Activated naive CD4-positive, alpha-beta T cell treated with anti-CD3 and anti-CD28 coated beads, Interleukin-2, amount 50 U/mL, for 72 hours (primary cell): ENCODE data around the gene KBTBD3. TPM values are rescaled to one million over a fixed set of nuclear protein-coding genes. Genes with fewer than 3 reads are reported as not detected.
A peak's percentile ranks its signal among the peaks of the same experiment; 100 is the strongest.
"Not testable (repeated sequence)": the region's sequence is repeated elsewhere in the genome, so short reads cannot be mapped to it uniquely, and the experiment has no call there.

Experiments used
- ATAC-seq, 2 donors: fragments of 150-1000 bp; cut with Tn5 transposase; 2 replicates each; pipeline ENCODE4 v1.10.0; 2021; ENCODE audit warnings: mild to moderate bottlenecking in 2 of 2, moderate library complexity in 2 of 2
- DNase-seq, 2 donors: peaks; one replicate each; pipeline ENCODE4 v3.0.0; 2021 to 2022; ENCODE audit warnings: low spot score in 2 of 2
- H3K27ac Mint-ChIP-seq, 2 donors: one replicate each; pipeline ENCODE4 v1.8.0; 2022; ENCODE audit warnings: mild to moderate bottlenecking in 2 of 2, mixed read lengths in 2 of 2
- H3K36me3 Mint-ChIP-seq, 2 donors: one replicate each; pipeline ENCODE4 v1.8.0; 2022; ENCODE audit warnings: mixed read lengths in 2 of 2
- H3K9me3 Mint-ChIP-seq, 2 donors: one replicate each; pipeline ENCODE4 v1.8.0; 2022; ENCODE audit warnings: mixed read lengths in 2 of 2
- total RNA-seq, 2 donors: library from RNA; stranded (reverse); gene quantifications; one replicate each; pipeline ENCODE4 v1.2.3, GENCODE V29; 2022

KBTBD3 gene
- total RNA-seq, 2 donors from 2014 or later: 8.5 to 13.0 TPM

- Mint-ChIP-seq H3K36me3 (peaks cover 16 to 26% of the 10 kb centered on the region in 2 donors), H3K27ac (peak overlapping the region; percentile 90 to 94), H3K9me3 (no peaks in the 10 kb centered on the region)
- ATAC-seq: no peak
- DNase-seq: no peak
Measured at GRCh38 chr11:106076171-106076918, 802 bp downstream of the KBTBD3 start.

- Mint-ChIP-seq H3K36me3 (peaks cover 14 to 15% of the 10 kb centered on the region in 2 donors), H3K27ac (no peak overlapping the region), H3K9me3 (no peaks in the 10 kb centered on the region)
- DNase-seq (no peak), ATAC-seq (no peak)
Measured at GRCh38 chr11:106072804-106073203, 4.3 kb downstream of the KBTBD3 start.

- no peaks in the 10 kb centered on the region for H3K9me3 Mint-ChIP-seq
- DNase-seq (no peak), ATAC-seq (no peak)
- H3K27ac Mint-ChIP-seq: no peak overlapping the region
- H3K36me3 Mint-ChIP-seq: peaks cover 5 to 6% of the 10 kb centered on the region in 2 donors
Measured at GRCh38 chr11:106070606-106071005, 6.5 kb downstream of the KBTBD3 start.

GRCh38 chr11:106063009-106063408 lies 14.1 kb downstream of the KBTBD3 start:
- no peak for DNase-seq
- H3K9me3 Mint-ChIP-seq: no peaks in the 10 kb centered on the region
- peaks cover 0 to 3% of the 10 kb centered on the region in 2 donors for H3K36me3 Mint-ChIP-seq
- no peak overlapping the region for H3K27ac Mint-ChIP-seq
- peak in 1 of 2 donors; percentile 62 for ATAC-seq

- Mint-ChIP-seq H3K36me3 (no peaks in the 10 kb centered on the region), H3K9me3 (no peaks in the 10 kb centered on the region), H3K27ac (no peak overlapping the region)
- peak; percentile 29 to 85 for ATAC-seq
- no peak for DNase-seq
Measured at GRCh38 chr11:106061954-106062949, 14.9 kb downstream of the KBTBD3 start.

- H3K36me3 Mint-ChIP-seq: no peaks in the 10 kb centered on the region
- no peak for DNase-seq
- H3K27ac Mint-ChIP-seq: no peak overlapping the region
- no peak for ATAC-seq
- no peaks in the 10 kb centered on the region for H3K9me3 Mint-ChIP-seq
Measured at GRCh38 chr11:106061249-106061784, 15.8 kb downstream of the KBTBD3 start.

- DNase-seq: no peak
- Mint-ChIP-seq H3K9me3 (no peaks in the 10 kb centered on the region), H3K36me3 (no peaks in the 10 kb centered on the region), H3K27ac (no peak overlapping the region)
- no peak for ATAC-seq
Measured at GRCh38 chr11:106059617-106060016, 17.5 kb downstream of the KBTBD3 start.

GRCh38 chr11:106058377-106058776 lies 18.8 kb downstream of the KBTBD3 start:
- not testable (repeated sequence) for H3K9me3 Mint-ChIP-seq, H3K27ac Mint-ChIP-seq, DNase-seq, H3K36me3 Mint-ChIP-seq, ATAC-seq

GRCh38 chr11:106051103-106051502 lies 26.0 kb downstream of the KBTBD3 start:
- Mint-ChIP-seq H3K36me3 (no peaks in the 10 kb centered on the region), H3K9me3 (no peaks in the 10 kb centered on the region), H3K27ac (no peak overlapping the region)
- ATAC-seq (no peak), DNase-seq (no peak)

GRCh38 chr11:106049727-106050476 lies 27.2 kb downstream of the KBTBD3 start:
- Mint-ChIP-seq H3K27ac (no peak overlapping the region), H3K36me3 (no peaks in the 10 kb centered on the region), H3K9me3 (no peaks in the 10 kb centered on the region)
- ATAC-seq (no peak), DNase-seq (no peak)

- DNase-seq (no peak), ATAC-seq (no peak)
- Mint-ChIP-seq H3K36me3 (no peaks in the 10 kb centered on the region), H3K27ac (no peak overlapping the region), H3K9me3 (no peaks in the 10 kb centered on the region)
Measured at GRCh38 chr11:106047631-106048030, 29.5 kb downstream of the KBTBD3 start.

GRCh38 chr11:106043540-106043939 lies 33.6 kb downstream of the KBTBD3 start:
- Mint-ChIP-seq H3K36me3 (no peaks in the 10 kb centered on the region), H3K27ac (no peak overlapping the region), H3K9me3 (no peaks in the 10 kb centered on the region)
- DNase-seq (no peak), ATAC-seq (peak in 1 of 2 donors; percentile 52)

- ATAC-seq: no peak
- H3K9me3 Mint-ChIP-seq: peaks cover 0 to 4% of the 10 kb centered on the region in 2 donors
- no peak overlapping the region for H3K27ac Mint-ChIP-seq
- peaks cover 0 to 5% of the 10 kb centered on the region in 2 donors for H3K36me3 Mint-ChIP-seq
- no peak for DNase-seq
Measured at GRCh38 chr11:106032861-106033260, 44.3 kb downstream of the KBTBD3 start.

GRCh38 chr11:106031936-106032335 lies 45.2 kb downstream of the KBTBD3 start:
- Mint-ChIP-seq H3K9me3 (peaks cover 8 to 12% of the 10 kb centered on the region in 2 donors), H3K27ac (no peak overlapping the region), H3K36me3 (peaks cover 0 to 9% of the 10 kb centered on the region in 2 donors)
- ATAC-seq (no peak), DNase-seq (no peak)

GRCh38 chr11:106031202-106031810 lies 45.8 kb downstream of the KBTBD3 start:
- H3K27ac Mint-ChIP-seq: no peak overlapping the region
- H3K9me3 Mint-ChIP-seq: peaks cover 8 to 13% of the 10 kb centered on the region in 2 donors
- peak in 1 of 2 donors; percentile 91 for ATAC-seq
- peaks cover 0 to 11% of the 10 kb centered on the region in 2 donors for H3K36me3 Mint-ChIP-seq
- no peak for DNase-seq

- peaks cover 8 to 13% of the 10 kb centered on the region in 2 donors for H3K9me3 Mint-ChIP-seq
- peaks cover 0 to 11% of the 10 kb centered on the region in 2 donors for H3K36me3 Mint-ChIP-seq
- H3K27ac Mint-ChIP-seq: no peak overlapping the region
- DNase-seq (no peak), ATAC-seq (no peak)
Measured at GRCh38 chr11:106030609-106031008, 46.5 kb downstream of the KBTBD3 start.
